ENCODE results near the gene FAM83C.

The FAM83C gene

DNA sequence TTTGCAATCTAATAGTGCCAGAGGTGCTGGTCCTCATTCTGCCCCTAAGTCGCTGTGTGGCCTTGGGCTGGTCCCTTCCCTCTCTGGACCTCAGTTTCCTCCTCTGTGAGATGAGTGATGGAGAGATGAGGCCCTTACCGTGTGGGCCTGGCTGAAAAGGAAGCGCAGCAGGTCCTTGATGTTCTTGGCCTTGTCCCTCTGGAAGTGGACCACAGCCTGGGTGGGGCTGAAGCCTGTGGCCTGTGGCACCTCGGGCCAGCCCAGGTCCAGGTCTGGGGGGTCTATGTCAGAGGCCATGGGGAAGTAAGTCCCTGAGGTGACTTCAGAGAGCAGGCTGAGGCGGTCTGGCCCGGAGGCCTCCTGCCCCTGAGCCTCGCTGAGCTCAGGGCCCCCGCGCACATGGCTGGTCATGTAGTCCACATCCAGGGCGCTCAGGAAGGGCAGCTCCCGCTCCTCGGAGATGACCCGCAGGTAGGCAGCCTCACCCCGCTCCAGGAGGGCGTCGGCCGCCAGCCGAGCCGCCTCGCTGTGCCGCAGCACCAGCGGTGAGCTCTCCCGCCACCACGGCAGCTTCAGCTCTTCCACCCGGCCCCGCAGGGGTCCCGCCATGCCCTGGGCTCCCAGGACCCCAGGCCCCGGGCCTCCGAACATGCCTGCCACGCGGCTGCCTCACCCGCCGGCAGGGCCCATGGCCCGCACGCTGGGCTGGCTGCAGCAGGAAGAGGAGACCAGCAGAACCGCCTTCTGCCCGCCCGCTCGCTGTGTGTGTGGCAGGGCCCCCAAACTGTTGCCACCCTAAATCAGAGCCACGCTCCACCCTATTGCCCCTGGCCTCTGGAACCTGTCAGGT lies at the start of gene FAM83C:
FAM83C (minus strand) TSS at position 772 of the 850 bp plus-strand sequence; CDS start at position 651, 121 bp downstream.
- TF ChIP-seq REST (IDR thresholded peaks at IDR 0.05; ENCODE audit: low read depth) (no peak), ZBTB7A (IDR thresholded peaks at IDR 0.05; ENCODE audit: low read depth) (no peak), TAF1 (IDR thresholded peaks at IDR 0.05; ENCODE audit: low read depth) (no peak), CREB1 (IDR thresholded peaks at IDR 0.05; ENCODE audit: low read depth) (no peak), FOXM1 (IDR thresholded peaks at IDR 0.05; ENCODE audit: borderline replicate concordance, low read depth) (no peak), TCF12 (IDR thresholded peaks at IDR 0.05; ENCODE audit: low read depth) (no peak)
- TF ChIP-seq, protein P1, sequence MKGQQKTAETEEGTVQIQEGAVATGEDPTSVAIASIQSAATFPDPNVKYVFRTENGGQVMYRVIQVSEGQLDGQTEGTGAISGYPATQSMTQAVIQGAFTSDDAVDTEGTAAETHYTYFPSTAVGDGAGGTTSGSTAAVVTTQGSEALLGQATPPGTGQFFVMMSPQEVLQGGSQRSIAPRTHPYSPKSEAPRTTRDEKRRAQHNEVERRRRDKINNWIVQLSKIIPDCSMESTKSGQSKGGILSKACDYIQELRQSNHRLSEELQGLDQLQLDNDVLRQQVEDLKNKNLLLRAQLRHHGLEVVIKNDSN (IDR thresholded peaks at IDR 0.05) = no peak

DNA sequence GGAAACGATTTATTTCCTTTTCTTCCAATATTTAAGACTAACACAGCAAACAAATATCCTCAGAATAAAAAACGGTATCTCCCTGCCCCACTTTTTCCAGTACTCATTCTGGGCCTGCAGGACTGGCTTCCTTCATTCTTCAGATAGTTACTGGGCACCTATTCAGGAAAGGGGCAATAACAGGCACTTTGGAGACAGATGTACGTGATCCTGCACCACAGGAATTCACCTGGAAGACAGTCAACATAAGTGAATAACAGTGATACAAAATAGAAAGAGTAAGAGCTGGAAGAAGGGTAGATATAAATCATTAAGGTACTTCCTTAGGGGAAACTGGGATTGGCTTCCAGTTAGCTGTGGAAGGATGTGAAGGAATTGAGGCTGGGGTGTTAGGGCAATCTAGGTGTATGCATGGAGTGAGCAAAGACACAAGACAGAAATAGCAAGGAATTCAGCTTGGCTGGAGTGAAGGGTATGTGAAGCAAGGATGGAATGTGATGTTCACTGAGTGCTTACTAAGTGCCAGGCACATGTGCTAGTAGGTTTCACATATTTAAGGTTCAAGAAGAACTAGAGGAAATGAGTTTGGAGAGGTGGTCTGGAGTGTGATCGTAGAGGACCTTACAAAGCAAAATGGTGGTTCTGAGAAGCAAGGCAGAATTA lies 49.3 kb upstream of the FAM83C start:
- TF ChIP-seq, protein P1 (IDR thresholded peaks at IDR 0.05) = no peak
- no peak for TF ChIP-seq EGR1 (IDR thresholded peaks at IDR 0.05)
- no peak for TF ChIP-seq CREB1 (IDR thresholded peaks at IDR 0.05; ENCODE audit: low read depth)
- no peak for TF ChIP-seq RAD21 (IDR thresholded peaks at IDR 0.05; ENCODE audit: low read depth)
- TF ChIP-seq TAF1 (IDR thresholded peaks at IDR 0.05; ENCODE audit: low read depth) = no peak
- no peak for TF ChIP-seq FOXM1 (IDR thresholded peaks at IDR 0.05; ENCODE audit: borderline replicate concordance, low read depth)
- TF ChIP-seq ZBTB7A (IDR thresholded peaks at IDR 0.05; ENCODE audit: low read depth) = no peak
- no peak for TF ChIP-seq REST (IDR thresholded peaks at IDR 0.05; ENCODE audit: low read depth)
- no peak for TF ChIP-seq NFIC (IDR thresholded peaks at IDR 0.05)
- TF ChIP-seq YY1 (IDR thresholded peaks at IDR 0.05; ENCODE audit: low read depth) = no peak
- no peak for TF ChIP-seq EP300 (IDR thresholded peaks at IDR 0.05; ENCODE audit: borderline replicate concordance)
- no peak for TF ChIP-seq TEAD4 (IDR thresholded peaks at IDR 0.05)
- no peak for TF ChIP-seq TCF12 (IDR thresholded peaks at IDR 0.05; ENCODE audit: low read depth)
- TF ChIP-seq, protein P2, sequence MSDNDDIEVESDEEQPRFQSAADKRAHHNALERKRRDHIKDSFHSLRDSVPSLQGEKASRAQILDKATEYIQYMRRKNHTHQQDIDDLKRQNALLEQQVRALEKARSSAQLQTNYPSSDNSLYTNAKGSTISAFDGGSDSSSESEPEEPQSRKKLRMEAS (IDR thresholded peaks at IDR 0.05) = no peak
- TF ChIP-seq CEBPB (IDR thresholded peaks at IDR 0.05) = no peak

- TF ChIP-seq RAD21 (IDR thresholded peaks at IDR 0.05; ENCODE audit: low read depth) (no peak), REST (IDR thresholded peaks at IDR 0.05; ENCODE audit: low read depth) (no peak), FOXM1 (IDR thresholded peaks at IDR 0.05; ENCODE audit: borderline replicate concordance, low read depth) (no peak), CREB1 (IDR thresholded peaks at IDR 0.05; ENCODE audit: low read depth) (no peak), EP300 (IDR thresholded peaks at IDR 0.05; ENCODE audit: borderline replicate concordance) (no peak), ZBTB7A (IDR thresholded peaks at IDR 0.05; ENCODE audit: low read depth) (no peak), NFIC (IDR thresholded peaks at IDR 0.05) (no peak), CEBPB (IDR thresholded peaks at IDR 0.05) (no peak), TEAD4 (IDR thresholded peaks at IDR 0.05) (no peak), TAF1 (IDR thresholded peaks at IDR 0.05; ENCODE audit: low read depth) (no peak), YY1 (IDR thresholded peaks at IDR 0.05; ENCODE audit: low read depth) (no peak), EGR1 (IDR thresholded peaks at IDR 0.05) (no peak), TCF12 (IDR thresholded peaks at IDR 0.05; ENCODE audit: low read depth) (no peak)
- TF ChIP-seq, protein P2 (IDR thresholded peaks at IDR 0.05) = no peak
- TF ChIP-seq, protein P1 (IDR thresholded peaks at IDR 0.05) = no peak
These were observed 48.2 kb upstream of the FAM83C start for GRCh38 chr20:35340436-35340835.
